Glomerular endothelial cell (primary cell): ENCODE results near the gene NUDT3. TPM values are rescaled to one million over a fixed set of nuclear protein-coding genes. Genes with fewer than 3 reads are reported as not detected.
A peak's percentile ranks its signal among the peaks of the same experiment; 100 is the strongest.

Experiments used
- DNase-seq: peaks from one replicate; pipeline ENCODE4 v3.0.0-alpha.2; 2011; ENCODE audit warnings: low read depth, low spot score; ENCODE audit errors: extremely low read depth
- total RNA-seq: library from RNA; depleted of rRNA; stranded (reverse); fragments of >200 nt; gene quantifications from 2 replicates; pipeline ENCODE4 v1.2.3, GENCODE V29; 2015

The NUDT3 gene
- total RNA-seq, 1 donor from 2014 or later, result 31.2 TPM

- DNase-seq, result no peak
Observed at GRCh38 chr6:34300332-34300751, 92.1 kb downstream of the NUDT3 start.

DNA sequence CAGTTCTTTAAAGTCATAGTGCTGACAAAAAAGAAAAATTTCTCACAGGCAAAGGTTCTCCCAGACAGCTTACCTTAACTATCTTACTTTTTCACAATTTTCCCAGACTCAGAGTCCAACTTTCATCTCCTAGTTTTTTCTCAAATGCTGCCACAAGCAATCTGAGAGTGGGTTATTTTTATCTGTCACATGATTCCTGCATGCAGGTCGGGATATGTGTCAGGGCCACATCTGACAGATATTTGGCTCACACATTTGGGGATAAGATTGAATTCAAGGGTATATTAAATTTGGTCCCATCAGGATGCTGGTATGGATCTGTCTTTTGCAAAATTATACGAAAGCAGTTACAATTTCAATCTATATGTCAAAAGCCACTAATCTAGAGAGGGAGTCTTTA, 93.5 kb downstream of the NUDT3 start:
- DNase-seq, result no peak

DNA sequence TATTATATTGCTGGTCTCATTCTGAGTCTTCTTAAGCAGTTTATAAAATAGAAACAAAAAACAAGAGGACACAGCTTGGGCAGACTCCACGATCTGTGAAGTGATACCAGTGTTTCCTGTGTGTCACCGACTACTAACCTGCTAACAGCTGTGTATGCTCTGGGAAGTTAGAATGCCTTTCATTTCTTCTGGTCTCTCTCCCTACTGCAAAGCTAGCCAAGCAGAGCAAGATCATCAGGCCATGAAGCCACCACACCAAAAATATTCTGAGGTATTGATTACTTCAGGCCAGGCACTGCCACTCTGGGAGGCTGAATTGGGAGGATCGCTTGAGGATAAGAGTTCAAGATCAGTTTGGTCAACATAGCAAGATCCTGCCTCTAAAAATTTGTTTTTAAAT, 96.7 kb downstream of the NUDT3 start:
- no peak for DNase-seq

- DNase-seq, result no peak
Observed at GRCh38 chr6:34292954-34293353, 99.5 kb downstream of the NUDT3 start.

GRCh38 chr6:34289137-34289536, 103.3 kb downstream of the NUDT3 start:
- DNase-seq, result no peak

GRCh38 chr6:34288581-34288980, 103.9 kb downstream of the NUDT3 start:
- DNase-seq, result no peak

GRCh38 chr6:34285448-34286164, 106.9 kb downstream of the NUDT3 start:
- DNase-seq, result no peak

GRCh38 chr6:34284563-34285447, 107.7 kb downstream of the NUDT3 start:
- no peak for DNase-seq

- no peak for DNase-seq
Observed at GRCh38 chr6:34281702-34282334, 110.7 kb downstream of the NUDT3 start.

GRCh38 chr6:34280216-34280615, 112.3 kb downstream of the NUDT3 start:
- DNase-seq, result no peak

- DNase-seq, result no peak
Observed at GRCh38 chr6:34278833-34279232, 113.6 kb downstream of the NUDT3 start.

DNA sequence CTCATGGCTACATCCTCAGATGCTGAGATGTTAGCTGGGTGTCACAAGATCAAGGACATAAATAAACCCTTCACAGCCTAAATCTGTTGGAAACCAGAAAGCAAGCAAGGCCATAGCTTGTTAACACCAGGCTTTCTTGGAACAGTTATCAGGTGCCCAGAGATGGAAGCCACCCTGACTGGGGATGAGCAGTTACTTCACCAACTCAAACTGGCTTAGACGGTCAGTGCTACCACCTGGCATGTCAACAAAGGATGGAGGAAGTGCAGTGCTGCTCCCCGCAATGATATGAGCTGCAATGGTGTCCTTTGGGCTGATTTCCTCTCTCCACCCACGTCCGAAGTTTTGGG, 114.7 kb downstream of the NUDT3 start:
- DNase-seq, result no peak

- no peak for DNase-seq
Observed at GRCh38 chr6:34276881-34277762, 115.3 kb downstream of the NUDT3 start.

DNA sequence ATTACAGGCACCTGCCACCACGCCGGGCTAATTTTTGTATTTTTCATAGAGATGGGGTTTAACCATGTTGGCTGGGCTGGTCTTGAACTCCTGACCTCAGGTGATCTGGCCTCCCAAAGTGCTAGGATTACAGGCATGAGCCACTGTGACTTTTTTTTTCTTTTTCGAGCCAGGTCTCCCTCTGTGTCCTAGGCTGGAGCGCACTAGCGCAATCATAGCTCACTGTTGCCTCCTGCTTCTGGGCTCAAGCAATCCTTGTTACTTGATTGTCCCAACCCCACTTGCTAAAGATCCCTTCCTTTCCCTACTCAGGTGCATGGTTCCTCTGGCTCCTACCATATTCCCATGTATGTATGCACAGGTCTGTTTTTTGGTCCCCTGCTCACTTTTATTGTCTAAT, 116.3 kb downstream of the NUDT3 start:
- DNase-seq, result no peak

DNA sequence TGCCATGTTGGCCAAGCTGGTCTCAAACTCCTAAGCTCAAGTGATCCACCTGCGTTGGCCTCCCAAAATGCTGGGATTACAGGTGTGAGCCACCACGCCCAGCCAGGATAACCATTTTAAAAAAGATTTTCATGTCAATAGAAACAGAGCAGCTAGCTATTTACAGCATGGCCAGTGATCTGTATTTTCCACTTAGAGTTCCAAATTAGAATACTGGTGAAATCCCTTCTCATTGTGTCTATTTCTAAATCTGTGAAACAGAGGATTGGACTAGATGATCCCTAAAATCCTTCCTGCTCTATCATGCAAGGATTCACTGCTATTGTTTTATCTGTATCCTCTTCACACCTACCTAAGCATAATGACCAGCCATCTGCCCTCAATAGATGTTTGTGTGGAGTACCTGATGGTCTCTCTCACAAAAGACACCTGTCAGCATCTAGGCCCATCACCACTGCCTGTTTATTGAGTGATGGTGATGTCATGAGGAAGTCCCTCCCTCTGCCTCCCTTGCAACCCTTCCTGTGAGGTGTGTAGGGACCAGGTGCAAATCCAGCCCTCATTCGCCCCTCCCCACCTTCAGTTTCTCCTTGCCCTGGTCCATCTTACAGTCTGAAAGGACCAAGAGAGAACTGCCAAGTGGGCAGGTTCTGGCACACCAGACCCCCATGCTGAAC, 117.2 kb downstream of the NUDT3 start:
- DNase-seq, result no peak

- DNase-seq, result no peak
Observed at GRCh38 chr6:34274129-34274528, 118.3 kb downstream of the NUDT3 start.

DNA sequence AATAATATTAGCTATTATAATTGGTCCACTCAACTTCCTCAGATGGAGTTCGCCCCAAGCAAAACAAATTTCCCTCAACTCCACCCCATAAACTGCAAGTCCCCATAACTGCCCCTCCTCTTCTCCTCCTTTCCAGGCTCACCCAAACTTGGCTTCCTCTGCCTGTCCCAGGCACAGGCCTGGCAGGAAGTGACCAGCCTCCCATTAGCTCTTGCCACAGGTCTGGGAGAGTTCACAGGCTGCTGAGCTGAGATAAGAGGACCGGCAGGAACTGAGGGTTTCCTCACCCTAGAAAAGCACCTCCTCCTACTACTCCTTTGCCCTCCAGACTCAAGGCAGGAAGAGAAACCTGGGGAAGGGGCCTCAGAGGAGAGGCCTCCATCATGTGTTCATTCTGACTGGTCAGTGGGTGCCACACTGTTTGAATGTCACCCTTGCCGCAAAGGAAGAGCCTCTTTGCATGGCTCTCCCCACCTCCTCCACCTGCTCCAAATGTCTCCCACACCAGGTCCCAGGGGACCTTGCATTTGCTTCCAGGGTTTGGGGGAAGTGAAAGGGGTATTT, 119.1 kb downstream of the NUDT3 start:
- peak; percentile 88 for DNase-seq

DNA sequence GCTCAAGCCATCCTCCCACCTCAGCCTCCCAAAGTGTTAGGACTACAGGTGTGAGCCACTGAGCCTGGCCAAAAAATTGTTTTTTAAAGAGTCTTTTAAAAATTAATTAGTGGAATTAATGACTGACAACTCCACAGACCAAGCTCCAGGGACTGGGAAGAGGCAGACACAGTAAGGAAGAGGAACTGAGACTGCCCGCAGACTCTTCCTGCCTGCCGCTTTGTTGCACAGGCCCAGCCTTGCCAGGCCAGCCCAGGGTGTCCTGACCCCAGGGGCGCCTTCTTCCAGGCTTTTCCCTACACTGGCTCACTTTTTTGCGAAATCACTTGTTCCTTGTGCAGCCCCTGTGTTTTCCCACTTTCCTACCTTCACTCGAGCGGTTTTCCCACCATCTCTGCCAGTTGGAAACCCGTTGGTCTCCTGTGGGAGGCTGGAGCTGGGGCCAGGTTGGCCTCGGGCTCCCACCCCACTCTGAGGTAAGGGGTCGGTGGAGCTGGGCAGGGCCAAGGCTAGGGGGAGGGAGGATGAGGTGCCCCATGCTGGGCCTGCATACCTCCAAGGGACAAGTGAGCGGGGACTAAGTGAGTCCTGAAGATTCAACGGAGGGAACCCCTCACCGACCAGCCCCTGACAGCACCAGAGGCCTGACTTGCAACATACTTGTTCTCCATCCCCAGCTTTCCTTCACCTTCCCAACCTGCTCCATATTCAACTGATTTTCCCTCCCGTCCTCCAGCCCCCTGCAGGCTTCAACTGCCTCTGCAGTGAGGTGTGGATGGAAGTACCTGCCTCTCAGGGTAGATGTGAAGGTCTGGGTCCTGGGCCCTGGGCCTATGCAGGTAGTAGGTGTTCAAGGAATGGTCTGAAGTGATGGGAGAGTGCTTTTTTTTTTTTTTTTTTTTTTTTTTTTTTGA, 120.2 kb downstream of the NUDT3 start:
- DNase-seq, result no peak
